Nephron (organoid): ENCODE results near the gene LNP1.

ENCODE experiments used
- H3K27ac Mint-ChIP-seq, 3 experiments: 2 replicates each; pipeline ENCODE4 v1.8.0; 2020; ENCODE audit warnings: mixed read lengths in 3 of 3, mild to moderate bottlenecking in 2 of 3, moderate library complexity in 1 of 3
- H3K27me3 Mint-ChIP-seq: 2 replicates; pipeline ENCODE4 v1.8.0; 2021; ENCODE audit warnings: low read depth, mild to moderate bottlenecking, moderate library complexity, mixed read lengths
- H3K36me3 Mint-ChIP-seq: 2 replicates; pipeline ENCODE4 v1.8.0; 2020; ENCODE audit warnings: low read depth, mixed read lengths
- H3K4me1 Mint-ChIP-seq: 2 replicates; pipeline ENCODE4 v1.8.0; 2020; ENCODE audit warnings: mixed read lengths
- H3K4me3 Mint-ChIP-seq, 3 experiments: 2 replicates each; pipeline ENCODE4 v1.8.0; 2020; ENCODE audit warnings: mild to moderate bottlenecking in 3 of 3, mixed read lengths in 3 of 3, moderate library complexity in 2 of 3
- H3K9me3 Mint-ChIP-seq: 2 replicates; pipeline ENCODE4 v1.8.0; 2020; ENCODE audit warnings: mixed read lengths
- CTCF ChIP-seq, 3 experiments: fragments of 200-600 bp; sonication (generic); IDR thresholded peaks; one replicate each; pipeline ENCODE4 v1.5.0; 2021; ENCODE audit warnings: antibody characterized with exemption in 3 of 3; ENCODE audit not compliant: unreplicated experiment in 3 of 3

The LNP1 gene

DNA sequence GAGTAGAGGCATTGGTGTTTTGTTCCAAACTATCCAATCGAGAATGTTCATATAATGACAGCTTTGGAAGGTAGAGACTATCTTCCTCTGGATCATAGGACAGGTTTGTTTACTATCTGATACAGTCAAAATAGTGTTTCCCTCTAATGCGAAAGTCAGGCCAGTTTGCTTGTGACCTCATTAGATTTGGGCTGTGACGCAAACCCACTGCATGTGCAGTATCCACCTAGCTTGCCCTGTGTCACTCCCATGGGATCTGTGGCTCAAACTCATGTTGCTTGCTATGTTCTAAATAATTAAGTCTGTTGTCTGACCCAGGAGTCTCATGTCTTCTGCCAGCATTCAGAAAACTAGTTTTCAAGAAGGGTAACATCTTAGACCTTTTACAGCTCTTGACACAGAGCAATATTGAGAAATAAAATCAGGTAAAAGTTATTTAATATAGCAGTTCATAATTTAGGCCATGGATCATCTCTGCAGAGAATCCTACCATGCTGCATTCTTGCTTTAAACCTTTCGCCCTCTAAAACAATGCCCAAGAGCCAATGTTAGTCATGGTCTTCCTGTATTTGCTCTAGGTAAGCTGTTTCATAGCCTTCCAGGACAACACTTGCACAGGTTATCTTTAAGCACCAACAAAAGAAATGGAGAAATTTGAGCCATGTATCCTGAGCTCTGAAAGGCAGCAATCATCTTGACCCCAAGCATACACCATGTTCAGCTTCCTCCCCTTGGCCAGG is 40.4 kb upstream of the LNP1 start:
- H3K9me3 Mint-ChIP-seq = peaks cover 5% of the 10 kb centered on the region

GRCh38 chr3:100361897-100362296 is 39.4 kb upstream of the LNP1 start:
- Mint-ChIP-seq H3K27me3 (no peaks in the 10 kb centered on the region), H3K36me3 (peaks cover 76% of the 10 kb centered on the region), H3K4me1 (no peaks in the 10 kb centered on the region), H3K27ac (no peak overlapping the region), H3K9me3 (peaks cover 5% of the 10 kb centered on the region), H3K4me3 (no peak overlapping the region)
- TF ChIP-seq CTCF (IDR thresholded peaks at IDR 0.05; ENCODE audit: unreplicated experiment in 3 of 3) = no peak

More for the DNA sequence above, 40.4 kb upstream of the LNP1 start:
- Mint-ChIP-seq H3K27me3 (no peaks in the 10 kb centered on the region), H3K4me1 (no peaks in the 10 kb centered on the region), H3K27ac (no peak overlapping the region), H3K36me3 (peaks cover 77% of the 10 kb centered on the region), H3K4me3 (no peak overlapping the region)
- no peak for TF ChIP-seq CTCF (IDR thresholded peaks at IDR 0.05; ENCODE audit: unreplicated experiment in 3 of 3)

- Mint-ChIP-seq H3K36me3 (peaks cover 64% of the 10 kb centered on the region), H3K27ac (no peak overlapping the region), H3K4me1 (no peaks in the 10 kb centered on the region), H3K4me3 (no peak overlapping the region), H3K27me3 (no peaks in the 10 kb centered on the region), H3K9me3 (peaks cover 5% of the 10 kb centered on the region)
- no peak for TF ChIP-seq CTCF (IDR thresholded peaks at IDR 0.05; ENCODE audit: unreplicated experiment in 3 of 3)
These were observed 36.9 kb upstream of the LNP1 start for GRCh38 chr3:100364421-100364820.

DNA sequence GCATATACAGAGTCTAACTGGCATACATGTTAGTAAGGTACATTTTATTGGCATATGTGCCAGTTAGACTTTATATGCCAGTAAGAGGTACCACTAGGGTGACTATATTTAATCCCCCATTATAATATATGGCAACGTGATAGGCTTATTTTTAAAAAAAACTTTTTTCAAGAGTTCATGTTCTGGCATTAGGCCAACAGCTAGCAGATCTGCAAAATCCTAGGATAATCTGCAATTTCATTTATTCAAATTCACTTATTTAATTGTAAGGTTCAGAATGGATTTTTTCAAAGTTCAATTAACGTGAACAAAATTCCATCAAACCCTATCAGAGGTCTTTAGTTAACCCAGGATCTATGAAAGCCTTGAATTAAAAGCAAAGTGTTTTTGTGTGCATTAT is 34.9 kb upstream of the LNP1 start:
- no peak overlapping the region for H3K4me3 Mint-ChIP-seq
- no peak overlapping the region for H3K27ac Mint-ChIP-seq
- no peaks in the 10 kb centered on the region for H3K4me1 Mint-ChIP-seq
- peaks cover 5% of the 10 kb centered on the region for H3K9me3 Mint-ChIP-seq
- H3K27me3 Mint-ChIP-seq = no peaks in the 10 kb centered on the region
- no peak for TF ChIP-seq CTCF (IDR thresholded peaks at IDR 0.05; ENCODE audit: unreplicated experiment in 3 of 3)
- peaks cover 58% of the 10 kb centered on the region for H3K36me3 Mint-ChIP-seq

DNA sequence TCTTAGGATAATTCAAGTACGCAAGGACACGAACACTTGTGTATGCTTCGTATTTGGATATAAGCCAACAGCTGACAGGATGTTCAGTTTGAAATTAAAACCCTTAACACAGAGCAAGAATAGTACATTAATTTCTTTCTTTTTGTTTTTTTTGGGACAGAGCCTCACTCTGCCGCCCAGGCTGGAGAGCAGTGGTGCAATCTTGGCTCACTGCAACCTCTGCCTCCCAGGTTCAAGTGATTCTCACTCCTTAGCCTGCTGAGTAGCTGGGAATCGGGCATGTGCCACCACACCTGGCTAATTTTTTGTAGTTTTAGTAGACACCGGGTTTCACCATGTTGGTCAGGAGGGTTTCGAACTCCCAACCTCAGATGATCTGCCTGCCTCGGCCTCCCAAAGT is 32.9 kb upstream of the LNP1 start:
- Mint-ChIP-seq H3K27me3 (no peaks in the 10 kb centered on the region), H3K27ac (no peak overlapping the region), H3K36me3 (peaks cover 52% of the 10 kb centered on the region)

More for the DNA sequence above, 32.9 kb upstream of the LNP1 start:
- TF ChIP-seq CTCF (IDR thresholded peaks at IDR 0.05; ENCODE audit: unreplicated experiment in 3 of 3) = no peak
- Mint-ChIP-seq H3K9me3 (peaks cover 2% of the 10 kb centered on the region), H3K4me1 (no peaks in the 10 kb centered on the region), H3K4me3 (no peak overlapping the region)
